ENCODE results near the gene RRAS2. TPM values are rescaled to one million over a fixed set of nuclear protein-coding genes. Genes with fewer than 3 reads are reported as not detected.

Gene RRAS2
- total RNA-seq, 1 experiment from 2014 or later = 42.2 TPM

DNA sequence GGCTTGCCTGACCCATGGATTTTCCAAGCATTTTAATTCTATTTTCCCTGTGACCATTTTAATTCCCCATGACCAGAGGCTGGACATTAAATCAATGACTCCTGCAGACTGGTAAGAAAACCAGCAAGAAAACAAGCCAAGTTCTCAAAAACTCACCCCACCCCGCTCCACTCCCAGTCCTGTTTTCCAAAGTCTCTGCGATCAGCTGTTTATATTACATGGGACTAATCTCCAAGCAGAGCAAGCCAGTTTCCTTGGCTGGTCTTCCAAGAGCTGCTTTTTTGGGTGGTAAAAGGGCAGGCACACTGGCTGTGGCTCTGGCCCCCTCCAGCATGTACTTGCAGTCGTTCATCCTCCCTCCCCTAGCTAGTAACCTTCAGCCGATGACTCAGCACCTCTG is 97.9 kb downstream of the RRAS2 start:
- H3K79me2 ChIP-seq (ENCODE audit: low read depth) = no peaks in the 10 kb centered on the region
- no peak overlapping the region for H2AFZ ChIP-seq
- intact Hi-C loops (cut with micrococcal nuclease; ENCODE audit: unreplicated experiment) = no loop called here
- peaks cover 19% of the 10 kb centered on the region for H3K4me1 ChIP-seq (replicated peaks; ENCODE audit: insufficient read depth)
- ChIA-PET POLR2A (ENCODE audit: unreplicated experiment) (no interaction called here), CTCF (no interaction called here)
- no peaks in the 10 kb centered on the region for H3K27me3 ChIP-seq (ENCODE audit: insufficient read depth, low read depth)
- BruUV-seq (replicated peaks) = no TSS peak
- no peaks in the 10 kb centered on the region for H3K9me2 ChIP-seq (ENCODE audit: insufficient read depth)
- H3K36me3 ChIP-seq (ENCODE audit: low read depth) = no peaks in the 10 kb centered on the region
- TF ChIP-seq EZH2 (IDR thresholded peaks at IDR 0.05; ENCODE audit: low read depth) (no peak), CTCF (conservative IDR thresholded peaks at IDR 0.05) (no peak)
- H3K4me2 ChIP-seq = no peak overlapping the region
- H4K20me1 ChIP-seq (ENCODE audit: insufficient read depth) = no peaks in the 10 kb centered on the region
- H3K27ac ChIP-seq = no peak overlapping the region
- DNase-seq = no peak
- H3K4me3 ChIP-seq = no peak overlapping the region
- no peaks in the 10 kb centered on the region for H3K9me3 ChIP-seq (ENCODE audit: insufficient read depth, low read depth)
- no peaks in the 10 kb centered on the region for H3F3A ChIP-seq (ENCODE audit: insufficient read depth, low read depth)

DNA sequence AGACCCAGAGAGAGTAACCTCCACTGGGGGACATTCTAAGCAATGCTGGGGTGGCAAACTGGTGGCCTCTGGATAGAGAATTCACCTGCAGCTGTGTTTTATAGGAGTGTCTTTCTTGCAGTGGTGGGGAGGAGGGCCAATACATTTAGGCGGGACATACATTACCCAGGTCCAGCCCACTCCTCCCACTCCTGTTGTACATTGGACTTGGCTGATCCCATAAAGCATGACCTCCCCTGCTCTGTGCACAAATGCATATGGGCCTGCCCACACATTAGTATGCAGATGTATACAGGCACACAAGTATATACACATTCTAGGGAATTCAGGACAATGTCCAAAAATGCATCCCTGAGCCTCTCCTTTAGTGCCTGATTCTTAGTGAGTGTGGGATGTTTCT is 99.1 kb downstream of the RRAS2 start:
- ChIA-PET POLR2A (ENCODE audit: unreplicated experiment) (no interaction called here), CTCF (no interaction called here)
- Histone ChIP-seq H3K79me2 (ENCODE audit: low read depth) (no peaks in the 10 kb centered on the region), H4K20me1 (ENCODE audit: insufficient read depth) (no peaks in the 10 kb centered on the region), H3K27me3 (ENCODE audit: insufficient read depth, low read depth) (no peaks in the 10 kb centered on the region), H3K4me2 (no peak overlapping the region), H3K9me3 (ENCODE audit: insufficient read depth, low read depth) (no peaks in the 10 kb centered on the region), H3K27ac (no peak overlapping the region), H3K9me2 (ENCODE audit: insufficient read depth) (no peaks in the 10 kb centered on the region), H3K36me3 (ENCODE audit: low read depth) (no peaks in the 10 kb centered on the region), H3K4me1 (replicated peaks; ENCODE audit: insufficient read depth) (peaks cover 19% of the 10 kb centered on the region), H3K4me3 (no peak overlapping the region), H2AFZ (no peak overlapping the region), H3F3A (ENCODE audit: insufficient read depth, low read depth) (no peaks in the 10 kb centered on the region; the same call in 1 of the 2 replicates)
- no peak for DNase-seq
- intact Hi-C loops (cut with micrococcal nuclease; ENCODE audit: unreplicated experiment) = no loop called here
- BruUV-seq (replicated peaks) = no TSS peak
- TF ChIP-seq CTCF (conservative IDR thresholded peaks at IDR 0.05) = no peak
- no peak for TF ChIP-seq EZH2 (IDR thresholded peaks at IDR 0.05; ENCODE audit: low read depth)

DNA sequence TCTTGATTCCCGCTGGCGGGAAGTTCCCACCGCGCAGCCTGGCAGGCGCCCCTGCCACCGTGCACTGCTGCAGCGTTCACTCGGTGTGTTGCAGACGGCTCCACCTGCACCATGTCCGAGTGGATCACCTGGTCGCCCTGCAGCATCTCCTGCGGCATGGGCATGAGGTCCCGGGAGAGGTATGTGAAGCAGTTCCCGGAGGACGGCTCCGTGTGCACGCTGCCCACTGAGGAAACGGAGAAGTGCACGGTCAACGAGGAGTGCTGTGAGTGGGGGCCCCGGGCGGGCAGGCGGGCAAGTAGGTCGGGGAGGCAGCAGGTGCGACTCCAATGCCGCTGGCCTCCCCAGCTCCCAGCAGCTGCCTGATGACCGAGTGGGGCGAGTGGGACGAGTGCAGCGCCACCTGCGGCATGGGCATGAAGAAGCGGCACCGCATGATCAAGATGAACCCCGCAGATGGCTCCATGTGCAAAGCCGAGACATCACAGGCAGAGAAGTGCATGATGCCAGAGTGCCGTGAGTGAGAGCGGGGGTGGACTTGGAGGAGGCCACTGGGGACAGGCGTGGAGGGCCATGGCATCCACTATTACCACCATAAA is 99.7 kb downstream of the RRAS2 start:
- CTCF ChIA-PET = no interaction called here
- no peaks in the 10 kb centered on the region for H3K9me2 ChIP-seq (ENCODE audit: insufficient read depth)
- DNase-seq = no peak
- no peak overlapping the region for H2AFZ ChIP-seq
- TF ChIP-seq EZH2 (IDR thresholded peaks at IDR 0.05; ENCODE audit: low read depth) (no peak), CTCF (conservative IDR thresholded peaks at IDR 0.05) (no peak)
- H3K36me3 ChIP-seq (ENCODE audit: low read depth) = no peaks in the 10 kb centered on the region
- POLR2A ChIA-PET (ENCODE audit: unreplicated experiment) = no interaction called here
- H3K79me2 ChIP-seq (ENCODE audit: low read depth) = no peaks in the 10 kb centered on the region
- no peak overlapping the region for H3K4me2 ChIP-seq
- no peaks in the 10 kb centered on the region for H4K20me1 ChIP-seq (ENCODE audit: insufficient read depth)
- intact Hi-C loops (cut with micrococcal nuclease; ENCODE audit: unreplicated experiment) = no loop called here
- BruUV-seq (replicated peaks) = no TSS peak
- no peak overlapping the region for H3K27ac ChIP-seq
- no peak overlapping the region for H3K4me3 ChIP-seq
- H3K4me1 ChIP-seq (replicated peaks; ENCODE audit: insufficient read depth) = peaks cover 19% of the 10 kb centered on the region
- H3K9me3 ChIP-seq (ENCODE audit: insufficient read depth, low read depth) = no peaks in the 10 kb centered on the region
- no peaks in the 10 kb centered on the region for H3K27me3 ChIP-seq (ENCODE audit: insufficient read depth, low read depth)
- no peaks in the 10 kb centered on the region; the same call in 1 of the 2 replicates for H3F3A ChIP-seq (ENCODE audit: insufficient read depth, low read depth)
